ENCODE data around the gene ITGB2. TPM values are rescaled to one million over a fixed set of nuclear protein-coding genes. Genes with fewer than 3 reads are reported as not detected.

The ITGB2 gene
- total RNA-seq, 4 donors from 2014 or later, result 33.2 to 110 (median 44.0) TPM

DNA sequence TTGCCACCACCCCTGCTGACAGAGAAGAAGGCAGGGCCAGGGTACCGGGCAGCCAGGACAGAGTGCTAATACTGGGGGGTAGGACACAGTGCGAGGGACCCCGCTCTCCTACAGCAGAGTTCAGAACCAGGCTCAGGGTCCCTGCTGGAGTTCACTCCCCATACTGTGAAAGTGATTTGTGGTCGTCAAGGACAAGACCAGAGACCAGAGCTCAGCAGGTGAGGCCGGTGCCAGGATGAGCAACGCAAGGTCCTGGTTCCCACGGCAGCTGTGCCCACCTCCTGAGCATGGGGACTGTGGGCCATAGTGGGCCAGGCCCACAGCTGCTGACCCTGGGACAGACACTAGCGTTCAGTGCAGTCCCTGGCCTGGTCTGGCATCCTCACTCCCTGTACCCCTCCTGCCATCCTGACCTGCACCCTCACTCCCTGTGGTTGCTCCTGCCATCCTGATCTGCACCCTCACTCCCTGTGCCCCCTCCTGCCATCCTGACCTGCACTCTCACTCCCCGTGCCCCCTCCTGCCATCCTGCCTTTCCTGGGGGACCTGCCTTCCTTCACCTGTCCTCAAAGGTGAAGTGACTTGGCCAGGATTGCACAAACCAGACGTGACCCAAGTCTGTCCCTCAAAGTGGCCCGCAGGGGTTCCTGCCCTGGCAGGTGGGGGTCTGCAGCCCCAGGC is 33.4 kb downstream of the ITGB2 start:
- no peaks in the 10 kb centered on the region for H3K36me3 ChIP-seq
- intact Hi-C loops (cut with DNase I), result no loop called here
- H3K27me3 ChIP-seq, result peaks cover 0 to 33% (median 0%) of the 10 kb centered on the region in 4 donors
- no peak overlapping the region for H3K4me3 ChIP-seq
- no peak for DNase-seq (ENCODE audit: extremely low spot score)
- no peaks in the 10 kb centered on the region for H3K9me3 ChIP-seq
- TF ChIP-seq POLR2AphosphoS5 (IDR thresholded peaks at IDR 0.05), result no peak
- TF ChIP-seq POLR2A (IDR thresholded peaks at IDR 0.05; ENCODE audit: low read depth), result no peak
- TF ChIP-seq EP300 (IDR thresholded peaks at IDR 0.05), result no peak
- TF ChIP-seq, protein P1, sequence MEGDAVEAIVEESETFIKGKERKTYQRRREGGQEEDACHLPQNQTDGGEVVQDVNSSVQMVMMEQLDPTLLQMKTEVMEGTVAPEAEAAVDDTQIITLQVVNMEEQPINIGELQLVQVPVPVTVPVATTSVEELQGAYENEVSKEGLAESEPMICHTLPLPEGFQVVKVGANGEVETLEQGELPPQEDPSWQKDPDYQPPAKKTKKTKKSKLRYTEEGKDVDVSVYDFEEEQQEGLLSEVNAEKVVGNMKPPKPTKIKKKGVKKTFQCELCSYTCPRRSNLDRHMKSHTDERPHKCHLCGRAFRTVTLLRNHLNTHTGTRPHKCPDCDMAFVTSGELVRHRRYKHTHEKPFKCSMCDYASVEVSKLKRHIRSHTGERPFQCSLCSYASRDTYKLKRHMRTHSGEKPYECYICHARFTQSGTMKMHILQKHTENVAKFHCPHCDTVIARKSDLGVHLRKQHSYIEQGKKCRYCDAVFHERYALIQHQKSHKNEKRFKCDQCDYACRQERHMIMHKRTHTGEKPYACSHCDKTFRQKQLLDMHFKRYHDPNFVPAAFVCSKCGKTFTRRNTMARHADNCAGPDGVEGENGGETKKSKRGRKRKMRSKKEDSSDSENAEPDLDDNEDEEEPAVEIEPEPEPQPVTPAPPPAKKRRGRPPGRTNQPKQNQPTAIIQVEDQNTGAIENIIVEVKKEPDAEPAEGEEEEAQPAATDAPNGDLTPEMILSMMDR (IDR thresholded peaks at IDR 0.05), result no peak
- no peak overlapping the region for H3K27ac ChIP-seq (replicated peaks in 1 of 4)
- 92% methylated on average over 10 of the region's 11 CpGs for WGBS
- no peaks in the 10 kb centered on the region for H3K4me1 ChIP-seq

DNA sequence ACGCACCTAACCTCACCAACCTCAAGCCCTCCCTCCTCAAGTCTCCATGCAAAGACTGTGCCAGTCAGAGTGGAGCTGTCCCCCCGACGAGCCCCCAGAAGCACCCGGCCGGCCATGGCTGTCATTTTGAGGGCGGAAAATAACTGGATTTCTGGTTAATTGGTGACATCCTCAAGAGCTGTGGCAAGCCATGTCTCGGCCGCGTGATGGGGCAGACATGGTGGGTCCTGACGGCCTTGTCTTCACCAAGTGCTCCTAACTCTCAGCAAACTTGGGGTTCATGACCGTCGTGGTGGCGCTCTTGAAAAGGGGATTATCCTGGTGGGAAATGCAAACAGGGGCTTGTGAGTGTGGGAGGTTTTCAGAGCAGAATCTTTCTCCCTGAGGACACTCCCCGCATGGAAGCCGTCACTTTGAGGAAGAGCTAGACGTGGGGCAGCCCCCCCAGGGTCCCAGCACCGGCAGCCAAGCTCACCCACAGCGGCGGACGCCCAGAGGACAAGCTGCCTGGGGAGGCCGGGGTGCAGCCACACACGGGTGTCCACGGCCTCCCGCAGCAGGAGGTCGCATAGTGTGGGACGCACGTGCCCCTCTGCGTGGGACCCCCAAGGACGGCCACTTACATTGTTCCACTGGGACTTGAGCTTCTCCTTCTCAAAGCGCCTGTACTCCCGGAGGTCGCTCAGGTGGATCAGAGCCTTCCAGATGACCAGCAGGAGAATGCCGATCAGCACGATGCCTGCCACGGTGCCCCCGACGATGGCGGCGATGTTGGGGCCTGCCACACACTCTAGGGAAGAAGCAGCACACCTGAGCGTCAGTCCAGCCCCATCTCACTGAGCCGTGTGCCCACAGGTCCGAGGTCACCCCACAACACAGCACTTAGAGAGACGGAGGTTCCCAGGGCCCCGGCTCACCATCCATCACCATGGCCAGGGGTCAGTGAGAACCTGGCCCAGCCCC is 34.3 kb downstream of the ITGB2 start:
- intact Hi-C loops (cut with DNase I), result no loop called here
- DNase-seq (ENCODE audit: extremely low spot score), result no peak
- H3K27ac ChIP-seq (replicated peaks in 1 of 4), result no peak overlapping the region
- TF ChIP-seq POLR2A (IDR thresholded peaks at IDR 0.05; ENCODE audit: low read depth) (no peak), POLR2AphosphoS5 (IDR thresholded peaks at IDR 0.05) (no peak), EP300 (IDR thresholded peaks at IDR 0.05) (no peak)
- TF ChIP-seq, protein P1 (IDR thresholded peaks at IDR 0.05), result no peak
- peaks cover 0 to 4% (median 2%) of the 10 kb centered on the region in 4 donors for H3K4me1 ChIP-seq
- H3K9me3 ChIP-seq, result no peaks in the 10 kb centered on the region
- peaks cover 0 to 28% (median 0%) of the 10 kb centered on the region in 4 donors for H3K27me3 ChIP-seq
- no peaks in the 10 kb centered on the region for H3K36me3 ChIP-seq
- WGBS, result 87% methylated on average over 19 of the region's 44 CpGs
- no peak overlapping the region for H3K4me3 ChIP-seq

DNA sequence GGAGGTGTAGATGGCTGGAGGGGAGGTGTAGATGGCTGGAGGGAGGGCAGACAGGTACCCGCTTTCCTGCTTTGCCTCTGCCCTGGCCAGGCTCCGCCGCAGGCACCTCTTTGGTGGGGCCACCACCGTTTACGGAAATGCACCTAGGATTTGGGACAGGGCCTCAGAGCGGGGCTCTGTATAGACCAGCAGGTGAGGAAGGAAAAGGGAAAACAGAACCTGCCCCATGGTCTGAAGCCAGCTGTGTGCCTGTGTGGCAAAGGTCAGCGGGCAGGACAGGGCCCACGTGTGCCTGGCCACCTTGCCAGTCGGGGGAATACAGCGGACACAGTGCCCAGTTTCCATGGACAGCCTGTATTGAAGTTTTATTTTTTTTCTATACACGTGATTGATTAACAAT is 35.1 kb downstream of the ITGB2 start:
- peaks cover 0 to 20% (median 0%) of the 10 kb centered on the region in 4 donors for H3K27me3 ChIP-seq
- no peaks in the 10 kb centered on the region for H3K36me3 ChIP-seq
- no peak for TF ChIP-seq POLR2AphosphoS5 (IDR thresholded peaks at IDR 0.05)
- no peak for TF ChIP-seq POLR2A (IDR thresholded peaks at IDR 0.05; ENCODE audit: low read depth)
- TF ChIP-seq, protein P1 (IDR thresholded peaks at IDR 0.05), result no peak
- no peak for TF ChIP-seq EP300 (IDR thresholded peaks at IDR 0.05)
- no peaks in the 10 kb centered on the region for H3K9me3 ChIP-seq
- WGBS, result 77% methylated on average over 11 of the region's 11 CpGs
- H3K27ac ChIP-seq (replicated peaks in 1 of 4), result no peak overlapping the region
- DNase-seq (ENCODE audit: extremely low spot score), result no peak
- intact Hi-C loops (cut with DNase I), result no loop called here
- H3K4me1 ChIP-seq, result peaks cover 0 to 7% (median 6%) of the 10 kb centered on the region in 4 donors
- H3K4me3 ChIP-seq, result no peak overlapping the region

DNA sequence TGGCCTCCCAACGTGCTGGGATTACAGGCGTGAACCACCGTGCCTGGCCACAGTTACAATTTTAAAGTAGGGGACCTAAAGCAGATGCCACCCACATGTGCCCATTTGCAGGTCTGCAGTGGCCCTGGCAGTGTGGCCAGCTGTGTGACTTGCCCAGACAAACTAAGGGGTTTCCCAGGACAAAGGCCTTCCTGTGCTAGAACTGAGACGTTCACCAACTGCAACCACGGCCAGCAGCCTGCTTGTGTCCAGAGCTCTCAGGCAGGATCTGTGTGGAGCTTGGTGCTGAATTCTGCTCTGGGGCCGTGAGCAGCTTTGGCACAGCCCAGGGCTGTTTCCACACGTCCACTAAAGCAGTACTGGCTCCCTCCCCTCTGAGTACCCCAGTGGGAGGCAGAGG is 36.6 kb downstream of the ITGB2 start:
- no peaks in the 10 kb centered on the region for H3K36me3 ChIP-seq
- H3K27ac ChIP-seq (replicated peaks in 1 of 4), result no peak overlapping the region
- 75% methylated on average over 6 of the region's 7 CpGs for WGBS
- intact Hi-C loops (cut with DNase I), result no loop called here
- no peaks in the 10 kb centered on the region for H3K9me3 ChIP-seq
- H3K4me3 ChIP-seq, result no peak overlapping the region
- peaks cover 0 to 11% (median 0%) of the 10 kb centered on the region in 4 donors for H3K27me3 ChIP-seq
- H3K4me1 ChIP-seq, result peaks cover 0 to 12% (median 6%) of the 10 kb centered on the region in 4 donors
- no peak for DNase-seq (ENCODE audit: extremely low spot score)
- TF ChIP-seq POLR2A (IDR thresholded peaks at IDR 0.05; ENCODE audit: low read depth), result no peak
- no peak for TF ChIP-seq EP300 (IDR thresholded peaks at IDR 0.05)
- no peak for TF ChIP-seq POLR2AphosphoS5 (IDR thresholded peaks at IDR 0.05)
- TF ChIP-seq, protein P1 (IDR thresholded peaks at IDR 0.05), result no peak
